Neuron (in vitro differentiated cells): Measurements from ENCODE around the gene RCOR1.
"Not testable (repeated sequence)": the region's sequence is repeated elsewhere in the genome, so short reads cannot be mapped to it uniquely, and the experiment has no call there.

Experiments used
- H2AFZ ChIP-seq: one replicate; pipeline ENCODE4 v1.6.1; 2013; ENCODE audit warnings: low read depth, mild to moderate bottlenecking, inconsistent platforms, low read length, moderate library complexity
- H3K27me3 ChIP-seq: one replicate; pipeline ENCODE4 v1.6.1; 2013; ENCODE audit warnings: low read length; ENCODE audit not compliant: insufficient read depth
- H3K36me3 ChIP-seq: one replicate; pipeline ENCODE4 v1.6.1; 2013; ENCODE audit warnings: low read length; ENCODE audit not compliant: insufficient read depth
- H3K4me1 ChIP-seq: one replicate; pipeline ENCODE4 v1.6.1; 2013; ENCODE audit warnings: low read length; ENCODE audit not compliant: insufficient read depth
- H3K4me3 ChIP-seq: 2 replicates; pipeline ENCODE4 v1.5.1; 2013; ENCODE audit warnings: mild to moderate bottlenecking, low read length, moderate library complexity
- H3K9me3 ChIP-seq: one replicate; pipeline ENCODE4 v1.6.1; 2013; ENCODE audit warnings: low read length

The RCOR1 gene

DNA sequence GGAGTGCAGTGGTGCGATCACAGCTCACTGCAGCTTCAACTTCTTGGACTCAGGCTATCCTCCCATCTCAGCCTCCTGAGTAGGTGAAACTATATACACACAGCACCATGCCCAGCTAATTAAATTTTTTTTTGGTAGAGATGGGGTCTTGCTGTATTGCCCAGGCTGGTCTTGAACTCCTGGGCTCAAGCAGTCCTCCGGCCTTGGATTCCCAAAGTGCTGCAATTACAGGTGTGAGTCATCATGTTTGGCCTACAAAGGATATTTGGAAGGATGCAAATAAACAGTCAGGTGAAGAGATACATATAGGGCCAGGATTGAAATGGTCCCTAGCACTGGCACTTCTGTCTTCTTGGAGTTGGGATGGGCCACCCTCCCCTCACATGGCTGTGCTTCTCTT is 23.9 kb downstream of the RCOR1 start:
- H3K27me3 ChIP-seq, result no peaks in the 10 kb centered on the region
- no peaks in the 10 kb centered on the region for H3K36me3 ChIP-seq
- no peaks in the 10 kb centered on the region for H3K4me1 ChIP-seq
- no peak overlapping the region for H2AFZ ChIP-seq
- no peak overlapping the region for H3K4me3 ChIP-seq
- H3K9me3 ChIP-seq, result peaks cover 9% of the 10 kb centered on the region

DNA sequence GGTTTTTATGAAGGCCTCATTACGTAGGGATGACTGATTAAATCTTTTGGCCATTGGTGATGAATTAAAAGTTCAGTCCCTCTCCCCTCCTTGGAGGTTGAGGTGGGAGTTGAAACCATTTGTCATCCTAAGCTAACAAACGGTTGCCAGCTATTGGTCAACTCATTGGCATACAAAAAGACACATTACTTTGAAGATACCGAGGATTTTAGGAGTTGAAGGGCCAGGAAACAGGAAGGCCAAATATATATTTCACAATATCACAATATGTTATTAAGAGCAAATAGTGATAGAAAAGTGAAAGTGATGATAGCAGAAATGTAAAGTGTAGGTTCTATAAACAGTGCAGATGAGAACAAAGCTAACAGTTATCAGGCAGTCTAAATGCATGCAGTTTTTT is 24.4 kb downstream of the RCOR1 start:
- no peaks in the 10 kb centered on the region for H3K27me3 ChIP-seq
- H3K4me3 ChIP-seq, result no peak overlapping the region
- no peak overlapping the region for H2AFZ ChIP-seq
- no peaks in the 10 kb centered on the region for H3K4me1 ChIP-seq
- H3K9me3 ChIP-seq, result peaks cover 8% of the 10 kb centered on the region
- no peaks in the 10 kb centered on the region for H3K36me3 ChIP-seq

DNA sequence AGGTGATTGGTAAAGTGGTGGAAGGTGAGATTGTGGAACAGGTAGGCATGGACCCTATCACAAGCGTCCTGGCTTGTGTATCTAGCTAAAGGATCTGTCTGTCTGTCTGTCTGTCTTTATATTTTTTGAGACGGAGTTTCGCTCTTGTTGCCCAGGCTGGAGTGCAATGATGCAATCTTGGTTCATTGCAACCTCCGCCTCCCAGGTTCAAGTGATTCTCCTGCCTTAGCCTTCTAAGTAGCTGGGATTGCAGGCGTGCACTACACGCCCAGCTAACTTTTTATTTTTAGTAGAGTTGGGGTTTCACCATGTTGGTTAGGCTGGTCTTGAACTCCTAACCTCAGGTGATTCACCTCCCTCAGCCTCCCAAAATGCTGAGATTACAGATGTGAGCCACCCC is 26.6 kb downstream of the RCOR1 start:
- not testable (repeated sequence) for H3K4me3 ChIP-seq, H3K36me3 ChIP-seq, H3K4me1 ChIP-seq, H2AFZ ChIP-seq, H3K27me3 ChIP-seq, H3K9me3 ChIP-seq

DNA sequence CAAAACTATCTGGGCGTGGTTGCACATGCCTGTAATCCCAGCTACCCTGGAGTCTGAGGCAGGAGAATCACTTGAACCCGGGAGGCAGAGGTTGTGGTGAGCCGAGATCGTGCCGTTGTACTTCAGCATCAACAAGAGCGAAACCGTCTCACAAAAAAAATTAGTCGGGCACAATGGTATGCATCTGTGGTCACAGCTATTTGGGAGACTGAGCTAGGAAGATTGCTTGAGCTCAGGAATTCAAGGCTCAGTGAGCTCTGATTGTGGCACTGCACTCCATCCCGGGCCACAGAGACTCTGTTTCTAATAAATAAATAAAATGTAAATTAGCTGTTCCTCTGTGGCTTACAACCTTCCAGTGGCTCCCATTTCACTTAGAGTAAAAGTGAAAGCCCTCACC is 28.0 kb downstream of the RCOR1 start:
- Histone ChIP-seq H3K27me3 (no peaks in the 10 kb centered on the region), H3K4me1 (no peaks in the 10 kb centered on the region), H3K36me3 (no peaks in the 10 kb centered on the region), H3K9me3 (no peaks in the 10 kb centered on the region), H3K4me3 (no peak overlapping the region), H2AFZ (no peak overlapping the region)

DNA sequence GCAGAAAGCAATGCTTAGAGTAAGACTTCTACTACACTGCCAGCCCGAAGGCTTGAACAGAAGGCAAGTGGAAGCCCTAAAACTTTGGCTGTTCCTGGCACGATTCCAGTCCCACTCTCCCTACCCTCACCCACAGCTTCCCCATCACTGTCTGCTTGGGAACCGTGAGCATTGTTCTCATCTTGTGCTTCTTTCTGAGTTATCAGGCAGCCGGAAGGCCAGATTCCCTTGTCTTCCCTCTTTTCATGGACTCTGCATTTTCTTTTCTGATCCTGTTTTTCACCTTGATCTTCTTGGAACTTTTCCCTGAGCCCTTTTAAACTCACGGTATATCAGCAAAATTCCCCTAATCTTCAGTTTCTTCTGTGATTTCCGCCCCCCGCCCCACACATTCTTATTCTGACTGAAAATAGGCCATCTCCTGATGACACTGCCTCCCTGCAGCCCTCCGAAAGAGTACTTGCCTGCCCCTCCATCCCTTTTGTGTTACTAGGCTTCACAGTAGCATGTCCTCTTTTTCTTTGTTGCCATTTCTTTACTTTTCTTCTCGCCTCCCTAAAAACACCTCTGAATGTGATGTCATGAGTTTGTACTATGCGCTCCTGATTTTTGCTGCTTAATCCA is 29.9 kb downstream of the RCOR1 start:
- H3K9me3 ChIP-seq, result no peaks in the 10 kb centered on the region
- H3K4me1 ChIP-seq, result no peaks in the 10 kb centered on the region
- H3K4me3 ChIP-seq, result no peak overlapping the region
- H2AFZ ChIP-seq, result no peak overlapping the region
- H3K36me3 ChIP-seq, result no peaks in the 10 kb centered on the region
- H3K27me3 ChIP-seq, result no peaks in the 10 kb centered on the region

DNA sequence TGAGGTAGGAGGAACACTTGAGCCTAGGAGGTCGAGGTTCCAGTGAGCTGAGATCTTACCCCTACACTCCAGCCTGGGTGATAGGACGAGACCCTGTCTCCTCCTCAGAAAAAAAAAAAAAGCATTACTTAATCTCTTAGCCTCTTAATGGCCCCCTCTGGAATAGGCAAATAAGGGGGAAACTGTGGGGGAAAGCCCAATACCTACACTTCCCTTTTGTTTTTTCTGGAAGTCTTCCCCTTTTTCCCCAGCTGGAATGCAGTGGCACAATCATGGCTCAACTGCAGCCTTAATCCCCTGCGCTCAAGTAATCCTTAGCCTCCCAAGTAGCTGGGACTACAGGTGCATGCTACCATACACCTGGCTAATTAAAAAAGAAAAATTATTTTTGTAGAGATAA is 32.2 kb downstream of the RCOR1 start:
- Histone ChIP-seq H2AFZ (no peak overlapping the region), H3K4me3 (no peak overlapping the region), H3K4me1 (no peaks in the 10 kb centered on the region), H3K9me3 (peaks cover 2% of the 10 kb centered on the region), H3K36me3 (no peaks in the 10 kb centered on the region), H3K27me3 (no peaks in the 10 kb centered on the region)

DNA sequence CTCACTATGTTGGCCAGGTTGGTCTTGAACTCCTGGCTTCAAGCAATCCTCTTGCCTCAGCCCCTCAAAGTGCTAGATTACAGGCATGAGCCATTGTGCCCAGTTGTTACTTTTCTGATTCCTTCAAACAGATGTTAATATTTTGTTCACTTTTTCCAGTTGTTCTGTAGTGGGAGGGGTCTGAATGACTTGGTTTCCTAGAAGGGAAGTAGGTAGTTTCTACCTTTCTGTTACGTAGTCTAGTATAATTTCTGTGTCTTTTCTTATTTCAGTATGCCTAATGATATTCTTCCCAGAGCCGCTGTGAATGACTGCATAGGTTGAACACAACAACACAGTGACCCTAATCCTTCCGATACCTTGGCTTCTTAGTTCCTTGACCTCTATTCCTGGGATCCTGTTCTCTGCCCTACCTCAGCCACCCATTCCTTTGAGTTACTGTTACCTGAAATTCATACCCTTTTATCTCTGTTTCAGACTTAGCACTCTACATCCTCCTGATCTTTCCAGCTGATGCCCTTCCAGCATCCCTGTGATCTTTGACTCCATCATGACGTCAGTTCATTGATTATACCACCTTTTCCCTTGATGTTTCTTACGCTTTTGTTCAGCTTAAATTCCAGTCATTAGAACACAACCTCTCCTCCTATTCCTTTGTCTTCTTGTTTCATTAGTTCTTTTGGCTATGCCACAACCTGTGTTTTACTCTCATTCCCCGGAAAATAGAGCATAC is 33.3 kb downstream of the RCOR1 start:
- Histone ChIP-seq H3K27me3 (no peaks in the 10 kb centered on the region), H3K36me3 (no peaks in the 10 kb centered on the region), H3K9me3 (peaks cover 2% of the 10 kb centered on the region)

DNA sequence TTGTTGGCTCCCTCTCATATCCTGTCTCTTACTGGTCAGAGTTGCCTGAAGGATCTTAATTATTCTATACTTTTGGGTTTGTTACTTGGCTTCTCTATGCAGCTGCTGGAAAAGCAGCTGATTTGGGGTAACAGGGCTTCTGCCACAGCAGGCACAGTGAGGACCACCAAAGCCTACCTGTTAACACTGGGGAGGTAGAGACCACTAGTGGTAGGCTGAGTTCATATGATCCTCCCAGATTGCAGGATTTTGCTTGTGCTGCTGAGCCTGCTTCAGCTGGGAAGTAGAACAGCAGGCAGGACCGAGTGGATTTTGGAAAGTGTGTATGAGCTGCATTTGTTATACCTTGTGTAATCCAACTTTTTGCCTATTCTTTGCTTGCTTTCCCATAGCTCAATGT is 34.1 kb downstream of the RCOR1 start:
- H3K9me3 ChIP-seq, result peaks cover 2% of the 10 kb centered on the region
- H3K4me1 ChIP-seq, result no peaks in the 10 kb centered on the region
- H3K4me3 ChIP-seq, result no peak overlapping the region
- H3K36me3 ChIP-seq, result no peaks in the 10 kb centered on the region
- no peak overlapping the region for H2AFZ ChIP-seq
- H3K27me3 ChIP-seq, result no peaks in the 10 kb centered on the region

More for the DNA sequence above, 33.3 kb downstream of the RCOR1 start:
- no peak overlapping the region for H2AFZ ChIP-seq
- H3K4me3 ChIP-seq, result no peak overlapping the region
- H3K4me1 ChIP-seq, result no peaks in the 10 kb centered on the region

DNA sequence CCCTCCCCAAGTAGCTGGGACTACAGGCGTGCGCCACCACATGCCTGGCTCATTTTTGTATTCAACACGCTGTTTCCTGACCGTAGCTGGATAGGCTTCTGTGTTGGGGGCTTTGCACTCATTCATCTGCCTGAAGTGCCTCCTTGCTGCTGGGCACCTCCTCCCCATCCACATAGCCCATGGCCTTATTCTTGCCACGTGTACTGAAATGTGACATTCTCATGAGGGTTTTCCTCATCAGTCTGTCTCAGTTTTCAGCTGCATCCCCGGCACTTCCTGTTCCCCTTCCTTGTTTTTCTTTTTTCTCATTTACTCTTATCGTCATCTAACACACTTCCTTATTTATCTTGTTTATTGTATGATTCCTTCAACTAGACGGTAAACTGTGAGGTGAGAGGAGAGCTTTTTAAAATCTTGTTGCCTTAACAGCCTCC is 36.6 kb downstream of the RCOR1 start:
- no peaks in the 10 kb centered on the region for H3K36me3 ChIP-seq
- H3K27me3 ChIP-seq, result no peaks in the 10 kb centered on the region
- no peak overlapping the region for H2AFZ ChIP-seq
- H3K9me3 ChIP-seq, result peaks cover 2% of the 10 kb centered on the region
- no peak overlapping the region for H3K4me3 ChIP-seq
- no peaks in the 10 kb centered on the region for H3K4me1 ChIP-seq

DNA sequence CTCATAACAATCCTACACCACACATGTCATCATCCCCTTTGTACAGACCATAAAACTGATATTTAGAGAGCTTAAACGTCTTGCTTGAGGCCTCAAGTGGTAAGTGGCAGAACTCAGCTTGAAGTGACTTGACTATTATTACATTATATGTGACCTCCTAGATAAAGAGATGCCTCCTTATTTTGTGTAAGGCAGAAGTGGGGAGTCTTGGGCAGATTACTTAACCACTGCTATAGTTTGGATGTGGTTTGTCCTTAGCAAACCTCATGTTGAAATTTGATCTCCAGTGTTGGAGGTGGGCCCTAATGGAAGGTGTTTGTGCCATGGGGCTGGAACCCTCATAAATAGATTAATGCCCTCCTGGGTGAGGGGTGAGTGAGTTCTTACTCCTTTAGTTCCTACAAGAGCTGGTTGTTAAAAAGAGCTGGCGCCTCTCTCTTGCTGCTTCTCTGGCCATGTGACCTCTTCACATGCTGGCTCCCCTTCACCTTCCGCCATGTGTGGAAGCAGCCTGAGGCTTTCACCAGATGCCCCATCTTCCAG is 37.4 kb downstream of the RCOR1 start:
- Histone ChIP-seq H3K36me3 (no peaks in the 10 kb centered on the region), H2AFZ (no peak overlapping the region), H3K27me3 (no peaks in the 10 kb centered on the region)

DNA sequence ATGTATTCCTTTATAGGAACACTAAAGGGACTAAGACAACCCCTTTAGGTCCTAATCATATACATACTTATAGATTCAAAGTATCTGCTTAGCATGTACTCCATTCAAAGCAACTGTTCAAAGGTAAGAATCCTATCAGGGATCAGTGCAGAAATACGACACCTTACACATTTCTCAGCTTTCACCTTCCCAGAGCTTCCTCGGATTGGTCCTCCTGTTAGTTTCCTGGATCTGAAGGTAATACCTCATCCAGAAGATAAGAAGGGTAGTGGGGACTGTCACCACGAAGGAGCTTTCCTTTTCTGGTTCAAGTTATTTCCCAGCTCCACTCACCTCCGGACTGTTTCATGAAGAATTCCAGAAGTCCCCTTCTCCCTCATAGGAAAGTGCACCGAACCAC is 38.0 kb downstream of the RCOR1 start:
- Histone ChIP-seq H3K36me3 (no peaks in the 10 kb centered on the region), H3K27me3 (no peaks in the 10 kb centered on the region), H2AFZ (no peak overlapping the region), H3K4me3 (no peak overlapping the region), H3K4me1 (no peaks in the 10 kb centered on the region), H3K9me3 (peaks cover 2% of the 10 kb centered on the region)

More for the DNA sequence above, 37.4 kb downstream of the RCOR1 start:
- Histone ChIP-seq H3K4me3 (no peak overlapping the region), H3K4me1 (no peaks in the 10 kb centered on the region), H3K9me3 (peaks cover 2% of the 10 kb centered on the region)

DNA sequence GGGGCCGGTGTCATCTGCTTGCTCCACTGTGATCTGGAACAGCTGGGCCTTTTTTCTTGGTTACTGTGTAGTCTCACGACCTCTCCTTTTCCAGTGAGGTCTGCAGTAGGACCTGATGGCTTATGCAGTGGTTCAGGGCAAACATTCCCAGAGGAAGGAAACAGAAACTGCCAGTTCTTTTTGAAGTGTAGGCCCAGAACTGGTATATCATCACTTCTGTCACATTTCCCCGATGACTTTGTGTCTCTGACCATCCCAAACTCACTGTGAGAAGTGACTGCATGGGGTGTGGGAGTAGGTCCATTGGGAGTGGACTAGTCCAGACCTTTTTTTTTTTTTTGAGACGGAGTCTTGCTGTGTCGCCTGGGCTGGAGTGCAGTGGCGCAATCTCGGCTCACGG is 38.4 kb downstream of the RCOR1 start:
- H3K4me3 ChIP-seq, result no peak overlapping the region
- no peak overlapping the region for H2AFZ ChIP-seq
- no peaks in the 10 kb centered on the region for H3K4me1 ChIP-seq
- H3K27me3 ChIP-seq, result no peaks in the 10 kb centered on the region
- H3K9me3 ChIP-seq, result peaks cover 2% of the 10 kb centered on the region
- no peaks in the 10 kb centered on the region for H3K36me3 ChIP-seq

DNA sequence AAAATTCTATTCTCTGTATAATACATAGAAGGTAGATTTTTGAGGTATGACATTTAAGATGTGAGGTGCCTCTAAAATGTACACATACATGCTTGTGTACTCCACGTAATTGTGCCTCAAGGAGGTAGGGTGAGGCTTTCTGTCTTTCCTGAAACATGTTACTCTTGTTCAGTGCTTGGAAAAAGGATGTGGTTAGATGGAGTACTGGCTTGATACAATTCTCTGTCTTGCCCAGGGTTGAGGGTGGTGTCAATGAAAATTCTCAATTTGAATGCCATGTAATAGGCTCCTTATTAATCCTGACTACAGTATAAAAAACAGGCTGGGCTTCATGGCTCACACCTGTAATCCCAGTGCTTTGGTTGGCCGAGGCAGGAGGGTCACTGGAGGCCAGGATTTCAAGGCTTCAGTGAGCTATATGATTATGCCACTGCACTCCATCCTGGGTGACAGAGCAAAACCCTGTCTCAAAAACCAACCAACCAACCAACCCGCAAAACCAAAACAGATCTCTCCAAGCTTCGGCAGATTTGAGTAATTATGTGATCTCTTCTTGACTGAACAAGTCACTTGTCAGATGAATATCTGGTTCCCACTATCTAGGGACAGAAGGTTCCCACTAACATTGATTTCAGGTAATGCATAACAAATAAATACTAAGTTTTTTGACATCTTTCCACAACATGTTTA is 41.6 kb downstream of the RCOR1 start:
- no peaks in the 10 kb centered on the region for H3K27me3 ChIP-seq
- no peaks in the 10 kb centered on the region for H3K9me3 ChIP-seq
- no peak overlapping the region for H3K4me3 ChIP-seq
- no peaks in the 10 kb centered on the region for H3K36me3 ChIP-seq
- H2AFZ ChIP-seq, result no peak overlapping the region
- no peaks in the 10 kb centered on the region for H3K4me1 ChIP-seq
